ENCODE data around the gene SMIM30.

Gene SMIM30

GRCh38 chr7:113109718-113110117 is 8.6 kb downstream of the SMIM30 start:
- DNase-seq (ENCODE audit: low read depth in 1 of 2, low spot score in 1 of 2), result no peak

DNA sequence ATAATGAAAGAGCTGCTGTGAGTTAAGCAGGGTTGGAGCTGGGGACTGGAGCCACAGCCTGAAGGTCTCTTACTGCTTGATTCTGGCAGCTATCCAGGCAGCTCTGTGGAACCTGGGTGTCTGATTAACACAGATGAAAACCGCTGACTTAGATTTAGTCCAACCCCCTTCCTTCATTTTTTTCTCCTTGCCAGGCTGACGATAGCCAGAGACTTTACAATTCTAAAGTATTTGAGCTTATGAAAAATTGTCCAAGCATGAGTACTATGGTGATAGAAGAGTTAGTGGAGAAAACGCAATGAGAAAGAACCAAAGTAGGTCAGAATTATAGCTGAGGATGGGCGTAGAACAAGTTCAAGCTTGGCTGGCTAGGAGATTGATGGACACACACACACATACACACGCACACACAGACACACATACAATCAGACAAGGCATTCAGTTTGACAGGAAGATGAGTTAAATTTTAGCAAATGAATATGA is 18.2 kb downstream of the SMIM30 start:
- DNase-seq (ENCODE audit: low read depth in 1 of 2, low spot score in 1 of 2), result no peak

DNA sequence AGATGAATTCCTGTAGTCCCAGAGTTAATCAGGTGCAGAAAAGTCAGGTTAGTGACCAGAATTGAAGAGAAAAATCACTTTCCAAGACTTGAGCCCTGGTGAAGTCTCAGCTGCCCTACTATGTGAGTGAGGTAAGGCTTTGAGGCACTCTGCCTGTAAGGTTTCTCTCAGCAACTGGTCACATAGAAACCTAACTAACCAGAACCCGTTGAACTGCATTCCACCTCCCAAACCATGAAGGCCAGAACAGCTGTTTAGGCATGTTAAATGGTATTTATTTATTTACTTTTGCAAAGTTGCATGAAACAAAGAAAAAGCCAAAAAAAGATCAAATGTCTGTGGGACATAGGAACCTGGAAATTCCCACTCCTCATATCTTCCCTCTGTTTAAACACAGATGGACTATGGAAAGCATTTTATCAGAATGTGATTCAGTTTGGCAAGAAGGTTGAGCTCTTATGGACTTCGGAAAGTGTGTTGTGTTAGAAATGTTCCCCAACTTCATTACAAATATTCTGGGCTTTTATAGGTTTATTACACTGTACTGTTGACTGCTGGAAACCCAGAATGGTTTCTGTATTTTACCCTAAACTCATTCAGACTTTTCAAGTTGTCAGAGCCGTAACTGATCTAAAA is 19.0 kb downstream of the SMIM30 start:
- DNase-seq (ENCODE audit: low read depth in 1 of 2, low spot score in 1 of 2), result no peak

DNA sequence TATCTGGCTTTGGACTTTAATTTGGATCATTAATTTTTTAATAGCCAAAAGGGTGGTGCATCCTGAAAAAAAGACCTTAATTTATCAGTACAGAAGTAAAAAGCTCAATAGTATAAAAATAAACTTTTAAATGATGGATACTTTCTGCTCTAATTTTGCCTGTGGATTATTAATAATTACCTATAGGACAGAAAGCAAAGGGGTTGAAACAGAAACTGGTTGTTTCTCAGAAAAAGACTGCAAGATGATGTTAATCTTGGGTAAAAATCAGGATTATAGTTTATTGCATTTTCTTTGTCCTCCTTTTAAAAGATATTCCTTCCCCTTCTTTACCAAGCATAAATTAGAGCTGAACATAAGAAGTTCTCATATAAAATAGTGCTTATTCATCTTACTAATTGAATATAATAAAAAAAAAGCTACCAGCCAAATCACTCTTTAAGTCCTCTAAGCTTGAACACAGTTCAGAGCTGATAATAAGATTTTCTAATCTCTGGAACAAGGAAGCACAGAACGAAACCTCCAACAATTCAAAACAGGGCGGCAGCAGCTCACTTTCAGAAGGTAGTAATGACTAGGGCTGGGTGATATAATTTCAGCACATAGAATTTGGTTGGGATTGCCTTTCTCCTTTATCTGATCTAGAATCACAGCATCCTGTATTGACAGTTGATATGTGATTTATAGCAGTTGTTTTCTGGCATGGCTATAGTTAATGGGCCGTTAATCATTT is 23.7 kb downstream of the SMIM30 start:
- no peak for DNase-seq (ENCODE audit: low read depth in 1 of 2, low spot score in 1 of 2)

DNA sequence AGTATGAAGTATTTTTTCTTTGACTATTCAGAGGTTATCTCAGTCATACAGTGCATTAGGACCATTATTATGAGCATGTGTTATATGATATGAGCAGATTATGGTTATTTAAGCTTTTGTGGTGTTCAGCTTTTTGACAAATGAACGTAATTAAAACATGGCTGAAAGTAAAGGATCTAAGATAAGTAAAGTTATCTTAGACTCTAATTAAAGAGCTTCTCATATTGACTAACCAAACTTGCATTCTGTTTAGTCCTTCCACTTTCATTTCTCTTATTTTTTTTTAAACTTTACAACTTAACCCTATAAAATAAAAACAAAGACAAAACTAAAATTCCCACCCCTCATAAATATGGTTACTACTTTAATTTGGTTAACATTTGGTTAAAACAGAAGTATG is 24.8 kb downstream of the SMIM30 start:
- no peak for DNase-seq (ENCODE audit: low read depth in 1 of 2, low spot score in 1 of 2)

- no peak for DNase-seq (ENCODE audit: low read depth in 1 of 2, low spot score in 1 of 2)
Observed at GRCh38 chr7:113092762-113093161, 25.6 kb downstream of the SMIM30 start.

- no peak for DNase-seq (ENCODE audit: low read depth in 1 of 2, low spot score in 1 of 2)
Observed at GRCh38 chr7:113087071-113087998, 31.0 kb downstream of the SMIM30 start.

DNA sequence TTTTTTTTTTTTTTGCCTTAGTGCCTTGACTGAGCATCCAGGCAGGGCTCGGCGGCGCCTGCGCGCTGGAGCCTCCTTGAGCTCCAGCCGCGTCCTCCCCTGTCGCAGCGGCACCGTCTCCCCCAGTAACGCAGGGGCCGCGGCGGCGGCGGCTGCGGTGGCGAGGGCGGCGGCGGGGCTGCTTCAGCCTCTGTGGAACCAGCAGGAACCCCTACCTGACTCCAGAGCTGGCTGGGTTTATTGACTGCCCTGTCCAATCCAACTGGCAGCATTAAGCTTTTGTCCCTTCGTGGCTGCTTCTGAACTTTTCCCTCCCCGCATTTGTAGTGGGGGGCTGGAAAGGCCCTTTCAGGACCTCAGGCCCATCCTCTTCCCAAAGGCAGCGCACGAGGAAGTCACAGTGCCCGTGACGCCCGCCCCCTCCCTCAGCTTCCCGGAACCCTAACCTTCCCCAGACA is 31.9 kb downstream of the SMIM30 start, which contains the start of gene GPR85:
GPR85 (minus strand) TSS at position 397 of the 458 bp plus-strand sequence. CDS start 2,106 bp downstream, outside the sequence.
- no peak for DNase-seq (ENCODE audit: low read depth in 1 of 2, low spot score in 1 of 2)

- DNase-seq (ENCODE audit: low read depth in 1 of 2, low spot score in 1 of 2), result no peak
Observed at GRCh38 chr7:113085781-113086390, 32.5 kb downstream of the SMIM30 start.

- DNase-seq (ENCODE audit: low read depth in 1 of 2, low spot score in 1 of 2), result no peak
Observed at GRCh38 chr7:113084496-113085172, 33.7 kb downstream of the SMIM30 start.

DNA sequence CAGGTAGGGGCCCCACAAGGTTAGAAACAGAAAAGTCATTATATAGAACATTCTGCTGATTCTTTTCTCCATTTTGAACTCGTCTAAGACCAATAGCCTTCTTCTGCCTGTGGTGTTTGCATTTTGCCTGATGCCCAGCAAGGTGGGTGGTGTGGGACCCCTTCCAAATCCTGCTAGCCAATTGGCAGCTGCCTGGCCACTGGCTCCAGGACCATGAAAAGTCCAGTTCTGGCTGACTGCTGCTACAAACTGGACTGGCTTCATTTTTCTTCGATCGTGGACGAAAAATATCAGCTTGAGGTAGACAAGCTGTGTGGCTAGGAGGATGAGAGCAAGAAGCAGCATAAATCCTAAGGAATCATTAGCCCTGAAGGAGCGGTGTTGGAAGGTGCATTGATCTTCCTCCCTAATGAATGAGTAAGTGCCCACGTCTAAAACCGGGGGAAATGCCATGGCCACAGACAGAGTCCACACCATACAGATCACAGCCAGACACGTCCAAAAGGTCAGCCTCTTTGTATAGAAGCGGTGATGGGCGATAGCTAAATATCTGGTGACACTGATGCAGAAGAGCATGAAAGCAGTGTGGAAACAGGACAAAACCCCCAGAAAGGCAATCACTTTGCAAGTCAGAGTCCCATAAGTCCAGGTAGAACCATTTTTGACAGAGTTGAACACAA is 34.4 kb downstream of the SMIM30 start:
- no peak for DNase-seq (ENCODE audit: low read depth in 1 of 2, low spot score in 1 of 2)

- no peak for DNase-seq (ENCODE audit: low read depth in 1 of 2, low spot score in 1 of 2)
Observed at GRCh38 chr7:113083132-113083815, 35.1 kb downstream of the SMIM30 start.

DNA sequence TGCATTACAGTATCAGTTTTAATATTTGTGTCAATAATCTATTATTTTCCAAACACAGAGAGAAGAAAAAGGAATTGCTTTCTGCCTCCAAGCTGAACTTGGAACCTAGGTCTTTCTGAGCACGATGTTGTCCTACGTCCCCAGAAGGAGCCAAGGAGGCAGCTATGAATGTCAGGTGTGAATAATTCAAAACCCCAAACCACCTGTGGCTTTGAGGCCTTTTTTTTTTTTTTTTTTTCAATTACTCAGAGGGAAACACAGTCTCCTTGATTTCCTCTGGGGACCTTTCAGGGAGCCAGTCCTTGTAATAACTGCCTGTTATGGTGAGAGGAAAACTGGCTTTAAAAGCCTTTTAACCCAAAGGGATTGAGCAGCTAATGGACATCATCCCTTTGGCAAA is 40.0 kb downstream of the SMIM30 start:
- DNase-seq (ENCODE audit: low read depth in 1 of 2, low spot score in 1 of 2), result no peak

- DNase-seq (ENCODE audit: low read depth in 1 of 2, low spot score in 1 of 2), result no peak
Observed at GRCh38 chr7:113076703-113077102, 41.7 kb downstream of the SMIM30 start.

GRCh38 chr7:113071465-113071864 is 46.9 kb downstream of the SMIM30 start:
- DNase-seq (ENCODE audit: low read depth in 1 of 2, low spot score in 1 of 2), result no peak
